GM04503 (cell line): ENCODE measurements around the gene GNE.

Source experiments
- DNase-seq: peaks from one replicate; pipeline ENCODE4 v3.0.0-alpha.2; 2012; ENCODE audit warnings: low read depth

GNE gene

DNA sequence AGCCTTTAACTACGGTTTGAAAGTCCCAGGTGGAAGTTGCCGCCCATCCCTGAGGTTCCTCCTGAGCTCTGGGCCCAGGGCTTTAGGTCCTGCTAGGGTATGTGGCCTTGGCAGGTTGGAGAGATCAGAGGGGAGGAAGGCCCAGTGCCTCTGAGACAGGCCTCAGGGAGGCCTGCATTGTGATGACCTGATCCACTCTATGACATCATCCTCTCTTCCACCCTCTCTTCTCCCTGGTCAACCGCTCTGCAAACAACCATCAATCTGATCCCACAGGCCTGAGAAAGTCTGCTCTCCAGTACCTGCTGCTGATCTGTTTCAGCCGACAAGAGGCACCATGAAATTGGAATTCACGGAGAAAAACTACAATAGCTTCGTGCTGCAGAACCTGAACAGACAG, 89.1 kb downstream of the GNE start, which contains the start of gene CCIN:
CCIN (plus strand) TSS at position 223 of the 400 bp plus-strand sequence; CDS start at position 338, 115 bp downstream.
- DNase-seq = no peak

DNA sequence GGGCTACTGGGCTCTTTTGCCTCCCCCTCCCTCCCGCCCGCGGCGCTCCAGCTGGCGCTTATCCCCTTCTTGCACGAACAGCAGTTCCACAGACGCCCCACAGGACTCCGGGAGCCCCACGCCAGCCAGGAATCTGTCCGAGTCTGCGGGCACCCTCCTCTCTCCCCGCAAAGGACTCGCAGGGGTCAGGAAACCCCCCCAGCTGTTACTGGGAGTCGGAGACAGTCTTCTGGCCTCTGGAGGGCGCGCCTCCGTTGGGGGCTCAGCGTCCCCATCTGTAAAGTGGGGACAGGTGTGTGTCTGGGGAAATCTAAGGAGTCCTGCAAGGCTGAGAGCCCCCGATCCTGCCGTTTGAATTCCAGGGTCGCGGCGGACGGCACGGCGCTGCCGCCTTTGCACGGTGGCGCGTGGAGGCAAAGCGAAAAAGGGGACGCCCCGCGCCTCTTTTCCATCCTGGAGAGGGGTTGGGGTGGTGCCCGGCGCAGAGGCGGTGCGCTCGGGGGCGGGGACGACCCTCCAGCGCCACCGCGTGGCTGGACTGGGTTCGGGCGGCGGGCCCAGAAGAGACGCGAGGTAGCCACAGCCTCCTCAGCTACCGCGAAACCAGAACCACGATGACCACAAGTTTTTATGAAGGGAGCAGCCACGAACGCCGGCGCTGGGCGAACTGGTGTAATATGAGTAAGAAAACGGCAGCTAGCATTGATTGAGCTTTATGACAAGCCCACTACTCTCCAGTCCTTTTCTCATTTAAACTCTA, 91.9 kb downstream of the GNE start:
- no peak for DNase-seq

- DNase-seq = no peak
Observed at GRCh38 chr9:36165826-36166167, 92.5 kb downstream of the GNE start.

DNA sequence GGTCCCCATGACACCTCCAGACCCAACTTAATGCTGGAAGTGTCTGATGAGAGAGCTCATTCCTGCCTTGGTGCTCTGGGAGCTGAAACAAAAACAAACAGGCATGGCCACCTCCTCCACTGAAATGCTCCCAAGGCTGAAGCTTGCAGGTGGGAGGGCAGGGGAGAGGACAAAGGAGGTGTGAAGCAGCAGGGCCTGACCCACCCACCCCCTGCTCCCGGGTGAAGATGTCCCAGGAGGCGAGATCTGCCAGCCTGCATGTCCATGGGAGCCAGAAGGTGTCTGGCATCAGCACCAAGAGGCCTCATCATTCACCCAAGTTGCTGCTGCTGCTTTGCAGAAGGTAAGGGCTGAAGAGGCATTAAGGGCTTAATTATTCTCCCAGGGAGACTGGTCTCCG, 93.3 kb downstream of the GNE start:
- DNase-seq = no peak
